Measurements from ENCODE around the gene ATE1.
A peak's percentile ranks its signal among the peaks of the same experiment; 100 is the strongest.
"Not testable (repeated sequence)": the region's sequence is repeated elsewhere in the genome, so short reads cannot be mapped to it uniquely, and the experiment has no call there.

ATE1 gene

GRCh38 chr10:121774813-121775212, 153.0 kb downstream of the ATE1 start:
- DNase-seq = no peak

- DNase-seq = no peak
Observed at GRCh38 chr10:121774404-121774803, 153.4 kb downstream of the ATE1 start.

GRCh38 chr10:121772884-121773283, 154.9 kb downstream of the ATE1 start:
- DNase-seq = no peak

GRCh38 chr10:121772406-121772805, 155.4 kb downstream of the ATE1 start:
- no peak for DNase-seq

GRCh38 chr10:121771966-121772365, 155.9 kb downstream of the ATE1 start:
- DNase-seq = no peak

- no peak for DNase-seq
Observed at GRCh38 chr10:121766426-121766825, 161.4 kb downstream of the ATE1 start.

- DNase-seq = no peak
Observed at GRCh38 chr10:121765204-121765603, 162.6 kb downstream of the ATE1 start.

- no peak for DNase-seq
Observed at GRCh38 chr10:121764233-121764942, 163.4 kb downstream of the ATE1 start.

- DNase-seq = not testable (repeated sequence)
Observed at GRCh38 chr10:121757241-121757640, 170.6 kb downstream of the ATE1 start.

- not testable (repeated sequence) for DNase-seq
Observed at GRCh38 chr10:121755496-121755895, 172.3 kb downstream of the ATE1 start.

GRCh38 chr10:121754666-121755065, 173.2 kb downstream of the ATE1 start:
- no peak for DNase-seq

- DNase-seq = no peak
Observed at GRCh38 chr10:121753726-121754476, 173.9 kb downstream of the ATE1 start.

GRCh38 chr10:121751191-121751760, 176.6 kb downstream of the ATE1 start:
- DNase-seq = no peak

- no peak for DNase-seq
Observed at GRCh38 chr10:121747163-121747775, 180.6 kb downstream of the ATE1 start.

- no peak for DNase-seq
Observed at GRCh38 chr10:121741248-121741792, 186.5 kb downstream of the ATE1 start.

GRCh38 chr10:121740069-121740468, 187.8 kb downstream of the ATE1 start:
- no peak for DNase-seq

GRCh38 chr10:121739114-121739513, 188.7 kb downstream of the ATE1 start:
- DNase-seq = no peak

- DNase-seq = no peak
Observed at GRCh38 chr10:121736315-121737130, 191.3 kb downstream of the ATE1 start.

- no peak for DNase-seq
Observed at GRCh38 chr10:121735263-121735662, 192.6 kb downstream of the ATE1 start.

- peak; percentile 12 for DNase-seq
Observed at GRCh38 chr10:121734589-121735045, 193.2 kb downstream of the ATE1 start.

- peak; percentile 26 for DNase-seq
Observed at GRCh38 chr10:121732656-121733445, 195.0 kb downstream of the ATE1 start.

All from NCI-H510A treated with DMSO at 0.1 percent for 48 hours (cell line).